ENCODE data around the gene PSAPL1.

- TF ChIP-seq, protein P1, sequence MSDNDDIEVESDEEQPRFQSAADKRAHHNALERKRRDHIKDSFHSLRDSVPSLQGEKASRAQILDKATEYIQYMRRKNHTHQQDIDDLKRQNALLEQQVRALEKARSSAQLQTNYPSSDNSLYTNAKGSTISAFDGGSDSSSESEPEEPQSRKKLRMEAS (IDR thresholded peaks at IDR 0.05) = no peak
- TF ChIP-seq TCF12 (IDR thresholded peaks at IDR 0.05; ENCODE audit: low read depth) = no peak
- TF ChIP-seq EP300 (IDR thresholded peaks at IDR 0.05; ENCODE audit: borderline replicate concordance) = no peak
- no peak for TF ChIP-seq USF1 (IDR thresholded peaks at IDR 0.05)
- TF ChIP-seq EGR1 (IDR thresholded peaks at IDR 0.05) = no peak
- TF ChIP-seq CEBPB (IDR thresholded peaks at IDR 0.05) = no peak
- TF ChIP-seq ZBTB7A (IDR thresholded peaks at IDR 0.05; ENCODE audit: low read depth) = no peak
- TF ChIP-seq TAF1 (IDR thresholded peaks at IDR 0.05; ENCODE audit: low read depth) = no peak
Observed at GRCh38 chr4:7384929-7385890, 49.5 kb downstream of the PSAPL1 start.
